T-helper 22 cell (primary cell): ENCODE data around the gene SERPINB3.
"Not testable (repeated sequence)": the region's sequence is repeated elsewhere in the genome, so short reads cannot be mapped to it uniquely, and the experiment has no call there.

Experiments used
- DNase-seq: peaks from one replicate; pipeline ENCODE4 v3.0.0-alpha.2; 2020; ENCODE audit warnings: low read depth

The SERPINB3 gene

DNA sequence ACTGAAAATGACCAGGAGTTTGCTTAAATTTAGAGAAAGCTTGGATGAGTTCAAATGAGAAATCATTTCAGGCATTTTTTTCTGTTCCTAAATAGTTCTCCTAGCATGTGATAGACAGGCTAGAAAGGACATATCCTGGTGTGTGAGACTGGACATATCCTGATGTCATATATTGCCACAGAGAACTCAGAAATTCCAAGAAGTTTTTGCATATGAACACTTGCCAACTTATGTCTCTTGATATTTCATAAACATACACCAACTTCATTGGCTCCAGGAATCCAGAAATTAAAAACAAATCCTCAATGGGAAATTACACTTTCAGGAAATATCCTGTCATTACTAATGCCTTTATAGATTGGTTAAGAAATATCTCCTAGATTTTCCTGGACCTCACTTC lies 14.8 kb downstream of the SERPINB3 start:
- DNase-seq: no peak

DNA sequence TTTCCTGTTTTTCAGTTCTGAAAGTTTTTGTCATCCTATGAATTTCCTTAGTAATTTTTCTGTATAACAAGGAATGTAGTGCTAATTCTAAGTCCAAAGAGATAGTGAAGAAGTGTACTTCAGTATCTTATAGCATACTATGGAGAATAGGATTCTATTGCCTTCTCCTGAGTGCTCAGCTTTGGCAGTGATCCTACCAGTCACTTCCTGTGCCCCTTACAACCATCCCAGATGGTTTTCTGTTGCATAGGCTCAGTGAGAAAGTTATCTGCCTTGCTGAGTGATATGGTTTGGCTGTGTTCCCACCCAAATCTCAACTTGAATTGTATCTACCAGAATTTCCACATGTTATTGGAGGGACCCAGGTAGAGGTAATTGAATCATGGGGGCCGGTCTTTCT lies 17.0 kb downstream of the SERPINB3 start:
- DNase-seq: not testable (repeated sequence)

DNA sequence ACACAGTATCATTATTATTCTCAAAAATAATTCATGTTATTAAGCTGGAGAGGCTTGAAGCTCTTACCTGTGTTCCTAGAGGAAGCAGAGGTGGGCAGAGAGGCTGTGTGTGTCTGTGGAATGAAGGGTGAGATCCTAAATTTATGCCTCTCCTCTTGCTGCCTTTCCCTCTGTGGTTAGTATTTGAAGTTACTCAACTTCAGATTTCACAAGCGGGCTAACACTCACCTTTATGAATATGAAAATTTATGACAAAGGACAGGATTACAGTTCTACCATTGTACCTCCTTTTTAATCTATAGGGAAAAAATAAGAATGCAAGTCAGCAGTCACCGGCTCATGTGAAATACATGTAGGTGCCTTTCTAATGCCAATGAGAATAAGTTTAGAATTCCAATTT lies 17.6 kb downstream of the SERPINB3 start, which contains the start of gene SERPINB4:
TSS of gene SERPINB4 (minus strand) at position 115 of the 400 bp plus-strand sequence. CDS start 679 bp downstream, outside the sequence.
- DNase-seq: not testable (repeated sequence)

DNA sequence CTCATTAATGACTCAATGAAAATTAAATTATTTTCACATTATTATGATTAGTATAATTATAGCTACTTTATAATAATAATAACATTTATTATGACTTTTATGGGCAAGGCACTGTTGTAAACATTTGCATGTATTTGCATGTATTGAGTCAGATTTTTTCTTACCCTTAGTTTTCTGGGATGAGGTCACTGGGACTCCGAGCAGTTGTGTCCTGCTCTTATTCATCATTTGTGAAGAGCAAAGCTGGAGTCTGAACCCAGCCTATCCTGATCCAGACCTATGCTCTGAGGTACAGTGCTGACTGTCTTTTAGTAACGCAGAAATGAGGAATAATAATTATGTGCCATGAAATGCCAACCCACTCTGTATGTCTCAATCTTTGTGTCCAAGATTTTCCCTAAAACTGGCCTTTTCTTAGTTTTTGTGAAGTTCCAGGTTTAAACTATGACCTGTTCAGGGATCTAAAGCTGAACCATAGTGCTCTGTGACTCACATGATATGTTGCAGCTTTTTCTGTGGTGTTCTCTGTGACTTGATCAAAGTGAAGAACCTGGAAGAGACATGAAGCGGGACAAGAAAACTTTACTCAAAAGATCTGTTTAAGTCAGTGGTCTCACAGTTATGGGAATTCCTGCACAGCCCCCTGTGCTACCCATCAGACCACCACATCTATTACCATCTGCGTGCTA lies 18.9 kb downstream of the SERPINB3 start:
- not testable (repeated sequence) for DNase-seq

DNA sequence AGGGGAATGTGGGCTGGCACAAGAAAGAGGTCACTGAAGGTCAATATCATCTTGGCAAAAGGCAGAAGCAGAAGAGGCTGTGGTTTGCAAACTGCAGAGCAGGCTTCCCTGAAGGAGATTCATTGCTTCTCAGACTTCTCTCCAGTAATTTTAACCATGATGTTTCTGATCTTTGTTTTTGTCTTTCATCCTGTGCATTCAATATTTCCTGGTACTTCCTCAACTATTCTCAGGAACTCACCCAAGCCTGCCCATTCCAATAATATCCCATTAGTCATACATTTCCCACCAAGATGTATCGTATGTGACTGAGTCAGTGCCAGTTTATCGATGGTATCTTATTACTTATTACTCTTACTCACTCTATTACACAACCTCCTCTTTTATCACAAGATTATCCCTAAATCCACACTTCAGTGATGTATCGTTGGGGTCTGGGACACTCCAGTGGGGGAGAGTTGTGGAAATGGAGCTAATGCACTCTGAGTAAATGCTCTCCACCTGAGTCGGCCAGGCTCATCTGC lies 20.5 kb downstream of the SERPINB3 start:
- DNase-seq: not testable (repeated sequence)

DNA sequence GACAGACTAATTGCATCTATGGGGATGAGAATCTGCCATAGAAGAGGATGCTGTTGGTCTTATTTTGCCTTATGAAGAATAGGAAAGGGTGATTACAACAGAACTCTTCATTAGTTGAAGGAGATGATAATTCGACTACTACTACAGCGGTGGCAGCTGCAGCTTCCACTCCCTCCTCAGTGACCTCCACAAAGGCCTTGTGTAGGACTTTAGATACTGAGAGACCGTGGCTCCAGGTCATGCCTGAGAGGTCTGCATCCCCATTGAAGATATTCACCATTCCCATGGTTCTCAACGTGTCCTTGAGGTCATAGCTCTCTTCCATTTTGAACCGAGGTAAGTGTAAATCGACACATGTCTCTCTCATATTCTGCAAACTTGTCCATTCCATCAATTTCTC lies 24.0 kb downstream of the SERPINB3 start:
- no peak for DNase-seq

DNA sequence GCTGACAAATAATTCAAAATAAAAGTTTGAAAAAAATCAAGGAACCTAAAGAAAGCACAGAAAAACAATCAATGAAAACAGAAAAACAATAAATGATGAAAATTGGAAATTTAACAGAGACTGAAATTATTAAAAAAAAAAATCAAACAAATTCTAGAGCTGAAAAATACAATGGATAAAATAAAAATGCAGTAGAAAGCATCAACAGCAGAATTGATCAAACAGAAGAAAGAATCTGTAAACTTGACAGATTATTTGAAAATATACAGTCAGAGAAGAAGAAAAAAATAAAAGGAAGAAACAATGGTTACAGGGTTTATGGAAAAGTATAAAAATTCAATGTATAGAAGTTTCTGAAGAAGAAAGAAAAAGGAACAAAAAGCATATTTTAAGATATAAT lies 33.9 kb downstream of the SERPINB3 start:
- no peak for DNase-seq

DNA sequence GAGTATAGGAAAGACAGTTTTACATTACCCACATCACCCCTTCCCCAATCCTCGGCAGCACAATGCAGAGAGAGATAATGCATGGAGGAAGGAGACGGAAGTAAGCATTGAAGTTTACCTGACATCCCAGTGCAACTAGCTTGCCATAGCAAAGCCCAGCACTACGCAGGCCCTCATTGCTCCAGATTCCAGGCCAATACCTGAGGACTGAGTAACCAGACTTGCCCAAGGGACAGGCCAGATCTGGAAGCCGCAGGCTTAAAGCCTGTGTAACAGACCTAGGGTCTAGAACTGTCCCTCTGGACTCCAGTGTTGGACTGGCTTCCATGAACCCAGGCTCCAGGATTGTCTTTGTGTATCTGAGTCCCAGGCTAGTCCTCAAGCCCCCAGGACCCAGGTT lies 35.3 kb downstream of the SERPINB3 start:
- DNase-seq: no peak

DNA sequence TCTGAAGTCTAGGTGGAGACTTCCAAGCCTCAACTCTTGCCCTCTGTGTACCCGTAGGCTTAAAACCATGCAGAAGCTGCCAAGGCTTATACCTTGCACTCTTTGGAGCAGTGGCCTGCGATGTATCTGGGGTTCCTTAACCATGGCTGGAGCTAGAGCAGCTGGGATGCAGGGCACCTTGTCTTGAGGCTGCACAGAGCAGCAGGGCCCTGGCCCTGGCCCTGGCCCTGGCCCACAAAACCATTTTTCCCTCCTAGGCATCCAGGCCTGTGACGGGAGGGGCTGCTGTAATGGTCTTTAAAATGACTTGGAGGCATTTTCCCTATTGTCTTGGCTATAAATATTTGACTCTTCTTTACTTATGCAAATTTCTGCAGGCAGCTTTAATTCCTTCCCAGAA lies 36.8 kb downstream of the SERPINB3 start:
- no peak for DNase-seq

DNA sequence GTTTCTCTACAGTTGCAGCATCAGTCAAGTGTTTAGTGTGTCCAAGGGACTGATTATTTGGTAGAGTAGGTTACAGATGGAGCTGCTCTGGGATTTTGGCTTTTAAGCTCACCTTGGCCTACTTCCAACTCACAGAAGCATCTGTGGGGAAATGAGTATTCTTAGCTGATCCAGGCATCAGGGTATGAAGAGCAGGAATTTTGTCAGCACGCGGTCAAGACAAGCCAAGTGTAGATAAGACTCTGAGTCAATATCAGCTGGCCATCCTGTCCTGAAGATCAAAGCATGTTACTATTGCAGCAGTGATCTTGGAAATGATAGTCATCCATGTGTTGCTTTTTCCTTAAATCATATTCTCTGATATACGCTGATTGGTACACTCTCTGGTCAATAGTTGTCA lies 42.0 kb downstream of the SERPINB3 start:
- DNase-seq: no peak

DNA sequence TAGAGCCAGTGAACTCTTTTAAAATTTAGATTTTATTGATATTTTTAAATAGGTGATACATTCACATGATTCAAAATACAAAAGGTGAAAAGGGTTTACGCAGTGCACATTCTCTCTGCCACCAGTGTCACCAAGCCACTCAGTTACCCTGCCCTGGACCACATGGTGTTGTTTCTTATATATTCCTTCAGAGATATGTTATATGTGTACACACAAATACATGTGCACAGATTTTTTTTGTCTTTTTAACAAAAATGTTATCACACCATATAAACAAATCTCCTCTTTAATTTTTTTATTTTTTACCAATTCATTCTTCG lies 43.8 kb downstream of the SERPINB3 start:
- no peak for DNase-seq

DNA sequence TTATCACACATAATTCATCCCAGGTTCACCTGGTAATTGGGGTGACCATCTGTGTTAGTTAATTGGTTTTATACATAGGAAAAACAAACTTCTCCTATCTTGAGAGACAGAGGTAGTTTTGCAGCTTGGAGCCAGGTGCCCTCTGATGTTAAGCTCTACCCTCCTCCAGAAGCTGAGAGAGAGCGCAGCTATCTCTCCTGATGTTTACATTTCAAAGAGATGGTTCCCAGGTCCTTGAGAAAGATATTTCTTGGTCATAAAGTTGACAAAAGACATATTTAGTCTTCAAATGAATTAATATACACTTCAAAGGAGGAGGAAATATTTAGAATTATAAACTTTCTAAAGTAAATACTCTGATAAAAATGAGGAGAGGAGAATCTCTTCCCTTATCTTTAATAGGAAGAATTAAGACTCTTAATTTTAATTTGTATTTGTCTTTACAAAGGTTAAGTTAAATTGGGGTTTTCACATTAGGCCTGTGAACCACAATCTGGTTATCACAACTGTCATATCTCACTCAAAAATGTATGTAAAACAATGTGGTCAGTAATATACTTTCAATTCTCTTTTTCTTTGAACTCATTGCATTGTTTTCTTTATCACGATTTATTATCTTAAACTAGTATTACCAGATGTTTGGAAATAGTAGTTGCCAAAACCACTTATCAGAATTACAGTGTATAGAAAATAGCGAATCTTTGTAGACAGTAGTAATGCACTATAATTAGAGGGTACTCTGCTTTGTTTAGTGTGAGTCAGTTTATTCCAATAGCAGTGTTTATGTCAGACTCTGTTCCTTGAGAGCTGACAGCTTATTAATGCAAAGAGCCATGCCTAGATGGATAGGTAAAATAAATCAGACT lies 44.4 kb downstream of the SERPINB3 start:
- DNase-seq: no peak

DNA sequence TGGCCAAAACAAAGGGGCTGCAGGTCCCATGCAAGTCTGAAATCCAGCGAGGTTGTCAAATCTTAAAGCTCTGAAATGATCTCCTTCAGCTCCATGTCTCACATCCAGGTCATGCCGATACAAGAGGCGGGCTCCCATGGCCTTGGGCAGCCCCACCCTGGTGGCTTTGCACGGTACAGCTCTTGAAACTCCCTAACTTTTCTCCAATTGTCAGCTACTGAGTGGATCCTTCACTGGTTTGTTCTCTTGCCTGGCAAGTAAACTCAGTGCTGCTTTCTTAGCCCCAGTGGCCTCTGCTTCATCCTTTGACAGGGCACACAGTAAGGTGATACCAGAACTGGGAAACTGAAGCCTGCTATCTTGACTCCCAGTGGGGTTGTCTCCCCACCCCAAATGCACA lies 48.3 kb downstream of the SERPINB3 start:
- DNase-seq: no peak

DNA sequence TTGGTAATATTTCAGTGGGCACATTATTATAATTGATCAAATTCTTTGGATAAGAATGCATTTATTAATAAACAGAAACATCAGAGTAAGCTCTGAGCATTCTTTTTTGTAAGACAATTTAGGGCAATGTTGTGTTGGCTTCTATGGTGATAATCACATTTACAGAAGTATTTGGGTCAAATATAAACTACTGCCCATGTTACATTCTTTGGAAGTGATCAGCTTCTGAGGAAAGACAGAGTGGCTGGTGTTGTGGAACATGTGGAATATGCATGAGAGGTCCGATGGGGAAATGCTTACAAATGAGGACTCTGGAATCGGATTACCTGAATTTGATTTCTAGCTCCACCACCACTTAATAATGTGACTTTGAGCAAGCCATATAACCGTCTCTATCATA lies 55.2 kb downstream of the SERPINB3 start:
- DNase-seq: no peak
